Endothelial cell of umbilical vein (primary cell): ENCODE data around the gene C11orf68. TPM values are rescaled to one million over a fixed set of nuclear protein-coding genes. Genes with fewer than 3 reads are reported as not detected.

Experiments
- BruUV-seq: library from RNA; stranded (reverse); fragments of 400-500 nt; replicated peaks from 2 replicates; lab custom pipeline; 2021; lab: Mats Ljungman, UMichigan
- CTCF ChIA-PET: fragments of 300-600, 350-600 bp; sonication (Branson Sonifier 250); formaldehyde crosslinking; loops from one replicate; lab custom pipeline; 2021; ENCODE audit warnings: antibody characterized with exemption, inconsistent platforms; lab: Charles Lee
- POLR2A ChIA-PET: fragments of 300-600, 350-600 bp; sonication (Branson Sonifier 250); formaldehyde crosslinking; loops from one replicate; lab custom pipeline; 2021; ENCODE audit warnings: antibody characterized with exemption, inconsistent platforms; lab: Charles Lee
- DNase-seq: peaks from one replicate; pipeline ENCODE4 v3.0.0-alpha.2; 2011; ENCODE audit warnings: low read depth, low spot score
- FAIRE-seq: peaks from 2 replicates; lab custom pipeline; 2011; peaks lifted over from hg19 to GRCh38; lab: Jason Lieb, UNC
- H2AFZ ChIP-seq: 2 replicates; pipeline ENCODE4 v1.6.0; 2012; ENCODE audit warnings: low read depth, low read length, control low read depth, inconsistent platforms
- H3K27ac ChIP-seq: 2 replicates; pipeline ENCODE4 v1.5.1; 2011; ENCODE audit warnings: low read depth, mild to moderate bottlenecking, control low read depth, low read length, moderate library complexity; ENCODE audit not compliant: insufficient read depth
- H3K27me3 ChIP-seq, 2 experiments: 2 replicates each; pipeline versions ENCODE4 v1.6.0 to v1.6.1; 2011; ENCODE audit warnings: low read length in 2 of 2, mixed read lengths in 1 of 2; ENCODE audit not compliant: control insufficient read depth in 2 of 2, insufficient read depth in 2 of 2
- H3K36me3 ChIP-seq, 2 experiments: 2 replicates in 1 of 2; 3 replicates in 1 of 2; pipeline ENCODE4 v1.5.1; 2011; ENCODE audit warnings: low read length in 2 of 2, mild to moderate bottlenecking in 1 of 2, moderate library complexity in 1 of 2; ENCODE audit not compliant: control insufficient read depth in 2 of 2, insufficient read depth in 2 of 2; ENCODE audit errors: extremely low read depth in 1 of 2
- H3K4me1 ChIP-seq: 3 replicates; pipeline ENCODE4 v1.5.1; 2011; ENCODE audit warnings: mild to moderate bottlenecking, low read length; ENCODE audit not compliant: control insufficient read depth, insufficient read depth; ENCODE audit errors: extremely low read depth
- H3K4me2 ChIP-seq: 2 replicates; pipeline ENCODE4 v1.6.1; 2011; ENCODE audit warnings: low read length, control low read depth, mixed read lengths; ENCODE audit not compliant: insufficient read depth
- H3K4me3 ChIP-seq, 3 experiments: fragments of 200-600 bp in 1 of 3; sonication (generic), shearing (Covaris generic) in 1 of 3; replicated peaks in 1 of 3; 2 replicates each; pipeline ENCODE4 v1.5.1; 2011 to 2016; ENCODE audit warnings: control low read depth in 3 of 3, low read length in 3 of 3, mild to moderate bottlenecking in 2 of 3, inconsistent platforms in 1 of 3, low read depth in 1 of 3, moderate library complexity in 1 of 3; ENCODE audit not compliant: insufficient read depth in 1 of 3
- H3K79me2 ChIP-seq: 2 replicates; pipeline ENCODE4 v1.6.0; 2012; ENCODE audit warnings: low read length, inconsistent platforms; ENCODE audit not compliant: control insufficient read depth, insufficient read depth
- H3K9ac ChIP-seq: replicated peaks from 2 replicates; pipeline ENCODE3; 2011; ENCODE audit warnings: low read length, control low read depth; ENCODE audit not compliant: insufficient read depth; ENCODE audit errors: extremely low read depth
- H3K9me1 ChIP-seq: replicated peaks from 3 replicates; pipeline ENCODE4 v1.6.0; 2011; ENCODE audit warnings: mild to moderate bottlenecking, low read length; ENCODE audit not compliant: control insufficient read depth, insufficient read depth; ENCODE audit errors: extremely low read depth
- H3K9me3 ChIP-seq: replicated peaks from 2 replicates; pipeline ENCODE4 v1.5.1; 2012; ENCODE audit warnings: low read length, inconsistent platforms; ENCODE audit not compliant: control insufficient read depth, insufficient read depth
- H4K20me1 ChIP-seq: replicated peaks from 2 replicates; pipeline ENCODE3; 2011; ENCODE audit warnings: mild to moderate bottlenecking, low read length; ENCODE audit not compliant: control insufficient read depth, insufficient read depth; ENCODE audit errors: extremely low read depth
- EZH2 ChIP-seq: IDR thresholded peaks from 2 replicates; pipeline ENCODE4 v1.6.1; 2012; ENCODE audit warnings: borderline replicate concordance, low read depth, mild to moderate bottlenecking, moderate library complexity, low read length, inconsistent platforms; ENCODE audit not compliant: severe bottlenecking
- FOS ChIP-seq: IDR thresholded peaks from 2 replicates; pipeline ENCODE4 v1.6.1; 2011; ENCODE audit warnings: mild to moderate bottlenecking, low read length, moderate library complexity, borderline replicate concordance; ENCODE audit not compliant: insufficient read depth
- GATA2 ChIP-seq: IDR thresholded peaks from 2 replicates; pipeline ENCODE4 v1.7.0; 2011; ENCODE audit warnings: low read depth, mild to moderate bottlenecking, moderate library complexity, mixed read lengths, low read length; ENCODE audit not compliant: insufficient read length, insufficient read depth
- JUN ChIP-seq: IDR thresholded peaks from 2 replicates; pipeline ENCODE4 v1.6.1; 2011; ENCODE audit warnings: borderline replicate concordance, low read depth; ENCODE audit not compliant: insufficient read length, insufficient read depth
- MYC ChIP-seq: IDR thresholded peaks from one replicate; pipeline ENCODE4 v1.6.1; 2011; ENCODE audit warnings: mild to moderate bottlenecking, low read depth, low read length
- POLR2A ChIP-seq: IDR thresholded peaks from 2 replicates; pipeline ENCODE4 v1.6.1; 2012; ENCODE audit warnings: low read depth, mild to moderate bottlenecking, control low read depth, low read length
- POLR2AphosphoS5 ChIP-seq: IDR thresholded peaks from 2 replicates; pipeline ENCODE4 v1.6.1; 2012; ENCODE audit warnings: low read depth, mild to moderate bottlenecking, control low read depth, low read length, moderate library complexity; ENCODE audit not compliant: insufficient read depth
- dilution Hi-C: fragments of 300-500 bp; cut with MboI; formaldehyde crosslinking; loops from one replicate; pipeline ENCODE4 v1.15.0; 2019; ENCODE audit warnings: low sequenced_read_pairs; ENCODE audit not compliant: extremely low pct_ligation_motif_present
- intact Hi-C: fragments of 100-400 bp; cut with micrococcal nuclease; formaldehyde crosslinking; loops from one replicate; pipeline ENCODE4 v1.10.0; 2022
- polyA plus RNA-seq, 4 experiments: library from polyadenylated mRNA; depleted of rRNA in 3 of 4; stranded (reverse) in 3 of 4; unstranded in 1 of 4; fragments of >200 nt; gene quantifications; 2 replicates each; pipeline versions ENCODE4 v1.2.1 to v1.2.3, GENCODE V29; 2011 to 2012; ENCODE audit warnings: missing spikeins in 1 of 4
- total RNA-seq: library from RNA; stranded (reverse); gene quantifications from 2 replicates; pipeline ENCODE4 v1.2.3, GENCODE V29; 2021
- TF ChIP-seq, protein P1 (sequence below), 2 donors: IDR thresholded peaks; 1 replicate in 1 of 2; 2 replicates in 1 of 2; pipeline ENCODE4 v1.5.1; 2011; ENCODE audit warnings: low read length in 2 of 2, mild to moderate bottlenecking in 2 of 2, moderate library complexity in 2 of 2, control low read depth in 1 of 2, inconsistent platforms in 1 of 2, low read depth in 1 of 2; ENCODE audit not compliant: insufficient read depth in 1 of 2; ENCODE audit errors: extremely low read depth in 1 of 2
- TF ChIP-seq, protein P2 (sequence below): IDR thresholded peaks from 2 replicates; pipeline ENCODE4 v1.6.1; 2011; ENCODE audit not compliant: insufficient read depth, insufficient read length

Gene C11orf68
- total and polyA plus RNA-seq, 2 donors (not counting 3 experiments of a cell fraction or from before 2014, with no cell fraction given), result 35.6 to 66.5 TPM

DNA sequence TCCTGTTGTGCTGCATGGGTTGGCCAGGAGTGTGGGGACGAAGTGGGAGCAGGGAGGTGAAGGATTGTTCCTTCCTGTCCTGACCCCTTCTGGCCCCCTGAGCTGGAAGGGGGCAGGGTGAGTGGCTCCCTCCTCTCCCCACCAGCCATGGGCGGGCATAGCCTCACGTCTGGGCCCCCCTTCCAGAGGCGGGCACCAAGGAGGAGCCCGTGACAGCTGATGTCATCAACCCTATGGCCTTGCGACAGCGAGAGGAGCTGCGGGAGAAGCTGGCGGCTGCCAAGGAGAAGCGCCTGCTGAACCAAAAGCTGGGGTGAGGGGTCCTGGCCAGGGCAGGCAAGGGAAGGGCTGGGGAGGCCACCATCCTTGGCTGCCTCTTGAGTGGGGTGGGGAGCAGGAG is 46.0 kb upstream of the C11orf68 start:
- BruUV-seq, result no TSS peak
- ChIA-PET CTCF (interaction anchor here (1.0 to 1.5 kb wide), 2 partner anchors 74 to 80 kb away, joined by 3 to 8 read pairs; partner anchors contain the start of gene CCDC85B), POLR2A (no interaction called here)
- DNase-seq (no peak), FAIRE-seq (no peak)
- TF ChIP-seq, protein P1, sequence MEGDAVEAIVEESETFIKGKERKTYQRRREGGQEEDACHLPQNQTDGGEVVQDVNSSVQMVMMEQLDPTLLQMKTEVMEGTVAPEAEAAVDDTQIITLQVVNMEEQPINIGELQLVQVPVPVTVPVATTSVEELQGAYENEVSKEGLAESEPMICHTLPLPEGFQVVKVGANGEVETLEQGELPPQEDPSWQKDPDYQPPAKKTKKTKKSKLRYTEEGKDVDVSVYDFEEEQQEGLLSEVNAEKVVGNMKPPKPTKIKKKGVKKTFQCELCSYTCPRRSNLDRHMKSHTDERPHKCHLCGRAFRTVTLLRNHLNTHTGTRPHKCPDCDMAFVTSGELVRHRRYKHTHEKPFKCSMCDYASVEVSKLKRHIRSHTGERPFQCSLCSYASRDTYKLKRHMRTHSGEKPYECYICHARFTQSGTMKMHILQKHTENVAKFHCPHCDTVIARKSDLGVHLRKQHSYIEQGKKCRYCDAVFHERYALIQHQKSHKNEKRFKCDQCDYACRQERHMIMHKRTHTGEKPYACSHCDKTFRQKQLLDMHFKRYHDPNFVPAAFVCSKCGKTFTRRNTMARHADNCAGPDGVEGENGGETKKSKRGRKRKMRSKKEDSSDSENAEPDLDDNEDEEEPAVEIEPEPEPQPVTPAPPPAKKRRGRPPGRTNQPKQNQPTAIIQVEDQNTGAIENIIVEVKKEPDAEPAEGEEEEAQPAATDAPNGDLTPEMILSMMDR (IDR thresholded peaks at IDR 0.05; ENCODE audit: extremely low read depth in 1 of 2, insufficient read depth in 1 of 2, low read depth in 1 of 2, low read length in 2 of 2), result no peak
- TF ChIP-seq GATA2, result no peak
- TF ChIP-seq, protein P2, sequence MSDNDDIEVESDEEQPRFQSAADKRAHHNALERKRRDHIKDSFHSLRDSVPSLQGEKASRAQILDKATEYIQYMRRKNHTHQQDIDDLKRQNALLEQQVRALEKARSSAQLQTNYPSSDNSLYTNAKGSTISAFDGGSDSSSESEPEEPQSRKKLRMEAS, result no peak
- no peak for TF ChIP-seq FOS
- no peak for TF ChIP-seq POLR2AphosphoS5
- TF ChIP-seq POLR2A, result no peak
- TF ChIP-seq EZH2, result no peak
- no peak for TF ChIP-seq JUN
- TF ChIP-seq MYC, result no peak
- H2AFZ ChIP-seq, result no peak overlapping the region
- H4K20me1 ChIP-seq, result no peaks in the 10 kb centered on the region
- no peak overlapping the region for H3K4me3 ChIP-seq
- intact Hi-C loops, result no loop called here
- no peaks in the 10 kb centered on the region for H3K9me1 ChIP-seq
- H3K9me3 ChIP-seq, result no peaks in the 10 kb centered on the region
- dilution Hi-C loops, result no loop called here
- H3K27ac ChIP-seq, result no peak overlapping the region
- H3K9ac ChIP-seq, result no peak overlapping the region
- peaks cover 28% of the 10 kb centered on the region for H3K79me2 ChIP-seq
- H3K27me3 ChIP-seq, result no peaks in the 10 kb centered on the region
- H3K4me1 ChIP-seq, result peaks cover 11% of the 10 kb centered on the region
- H3K4me2 ChIP-seq, result no peak overlapping the region
- peaks cover 9 to 49% of the 10 kb centered on the region in 2 experiments for H3K36me3 ChIP-seq
